Choroid plexus epithelial cell (primary cell): ENCODE data around the gene PAX2.

ENCODE experiments used
- DNase-seq: peaks from one replicate; pipeline ENCODE4 v3.0.0-alpha.2; 2010; ENCODE audit warnings: low read depth
- H3K4me3 ChIP-seq: 2 replicates; pipeline ENCODE4 v1.5.1; 2011; ENCODE audit warnings: low read depth, mild to moderate bottlenecking, control low read depth, low read length, moderate library complexity
- CTCF ChIP-seq: conservative IDR thresholded peaks from 2 replicates; pipeline ENCODE4 v1.5.1; 2011; ENCODE audit warnings: low read depth, mild to moderate bottlenecking, control low read depth, inconsistent platforms, low read length, moderate library complexity

Gene PAX2

GRCh38 chr10:100793055-100793454 is 47.7 kb downstream of the PAX2 start:
- no peak for TF ChIP-seq CTCF
- H3K4me3 ChIP-seq = no peak overlapping the region
- no peak for DNase-seq

GRCh38 chr10:100799881-100800280 is 54.5 kb downstream of the PAX2 start:
- no peak for DNase-seq
- TF ChIP-seq CTCF = no peak

GRCh38 chr10:100800931-100801330 is 55.5 kb downstream of the PAX2 start:
- no peak for TF ChIP-seq CTCF
- DNase-seq = no peak
- no peak overlapping the region for H3K4me3 ChIP-seq

More at GRCh38 chr10:100799881-100800280, 54.5 kb downstream of the PAX2 start:
- no peak overlapping the region for H3K4me3 ChIP-seq

GRCh38 chr10:100802196-100802595 is 56.8 kb downstream of the PAX2 start:
- DNase-seq = no peak
- no peak for TF ChIP-seq CTCF
- H3K4me3 ChIP-seq = no peak overlapping the region

GRCh38 chr10:100802607-100803006 is 57.2 kb downstream of the PAX2 start:
- no peak for TF ChIP-seq CTCF
- DNase-seq = no peak
- no peak overlapping the region for H3K4me3 ChIP-seq

GRCh38 chr10:100803492-100803891 is 58.1 kb downstream of the PAX2 start:
- TF ChIP-seq CTCF = no peak
- no peak overlapping the region for H3K4me3 ChIP-seq
- DNase-seq = no peak

- no peak for TF ChIP-seq CTCF
- H3K4me3 ChIP-seq = no peak overlapping the region
- DNase-seq = no peak
Observed at GRCh38 chr10:100803908-100804307, 58.5 kb downstream of the PAX2 start.
